ENCODE results near the gene SLC16A11. TPM values are rescaled to one million over a fixed set of nuclear protein-coding genes. Genes with fewer than 3 reads are reported as not detected.

Gene SLC16A11
- total and polyA plus RNA-seq, 8 donors, result 0.74 to 2.5 (median 1.2) TPM

GRCh38 chr17:7045492-7046126 lies 1.7 kb upstream of the SLC16A11 start:
- Histone ChIP-seq H3K27ac (peak overlapping the region; percentile 68 to 77), H3K4me1 (peaks cover 15 to 41% of the 10 kb centered on the region in 2 donors), H3K36me3 (no peaks in the 10 kb centered on the region), H3K27me3 (peaks cover 18 to 63% of the 10 kb centered on the region in 2 donors), H3K9me3 (no peaks in the 10 kb centered on the region), H3K4me3 (peak overlapping the region in 1 of 2 donors; percentile 34)
- intact Hi-C loops (cut with DNase I), result loop anchor here (10.0 kb wide), 1 partner anchor 249 kb away; the partner anchor contains the start of gene YBX2 (in 2 of the 2)
- peak; percentile 57 for ATAC-seq
- peak; percentile 65 to 68 for TF ChIP-seq CTCF (IDR thresholded peaks at IDR 0.05)
- peak in 2 of 4 donors; percentile 76 to 85 for DNase-seq

- peak; percentile 6 for ATAC-seq
- TF ChIP-seq CTCF (IDR thresholded peaks at IDR 0.05), result no peak
- peaks cover 18 to 61% of the 10 kb centered on the region in 2 donors for H3K27me3 ChIP-seq
- intact Hi-C loops (cut with DNase I), result loop anchor here (10.0 kb wide), 1 partner anchor 252 kb away; the partner anchor contains the start of gene YBX2 (in 2 of the 2)
- H3K9me3 ChIP-seq, result no peaks in the 10 kb centered on the region
- DNase-seq, result no peak
- peaks cover 15 to 47% of the 10 kb centered on the region in 2 donors for H3K4me1 ChIP-seq
- no peaks in the 10 kb centered on the region for H3K36me3 ChIP-seq
- H3K4me3 ChIP-seq, result peak overlapping the region; percentile 41 to 45
- H3K27ac ChIP-seq, result peak overlapping the region in 1 of 2 donors; percentile 63
These were observed 753 bp downstream of the SLC16A11 start for GRCh38 chr17:7043182-7043496.

- DNase-seq, result peak in 1 of 4 donors; percentile 76
- no peaks in the 10 kb centered on the region for H3K36me3 ChIP-seq
- no peak for TF ChIP-seq CTCF (IDR thresholded peaks at IDR 0.05)
- H3K4me3 ChIP-seq, result peak overlapping the region; percentile 41 to 45
- ATAC-seq, result peak; percentile 1
- intact Hi-C loops (cut with DNase I), result loop anchor here (10.0 kb wide), 1 partner anchor 252 kb away; the partner anchor contains the start of gene YBX2 (in 2 of the 2)
- peak overlapping the region in 1 of 2 donors; percentile 63 for H3K27ac ChIP-seq
- H3K27me3 ChIP-seq, result peaks cover 18 to 57% of the 10 kb centered on the region in 2 donors
- H3K4me1 ChIP-seq, result peaks cover 15 to 52% of the 10 kb centered on the region in 2 donors
- no peaks in the 10 kb centered on the region for H3K9me3 ChIP-seq
These were observed 1.3 kb downstream of the SLC16A11 start for GRCh38 chr17:7042501-7043181.

GRCh38 chr17:7041607-7042500 lies 2.0 kb downstream of the SLC16A11 start:
- Histone ChIP-seq H3K4me1 (peaks cover 17 to 53% of the 10 kb centered on the region in 2 donors), H3K27ac (no peak overlapping the region), H3K4me3 (peak overlapping the region in 1 of 2 donors; percentile 45), H3K9me3 (no peaks in the 10 kb centered on the region), H3K27me3 (peaks cover 18 to 56% of the 10 kb centered on the region in 2 donors), H3K36me3 (no peaks in the 10 kb centered on the region)
- ATAC-seq (no peak), DNase-seq (peak in 2 of 4 donors; percentile 51 to 74)
- no peak for TF ChIP-seq CTCF (IDR thresholded peaks at IDR 0.05)
- intact Hi-C loops (cut with DNase I), result loop anchor here (10.0 kb wide), 1 partner anchor 253 kb away; the partner anchor contains the start of gene YBX2 (in 2 of the 2)

All from left lung (tissue), 10 donors.